Stimulated activated CD8-positive, alpha-beta memory T cell treated with anti-CD3 and anti-CD28 coated beads, Interleukin-7, amount 100 ng/mL, for 1 hour (primary cell): ENCODE data around the gene ZNF792.
A peak's percentile ranks its signal among the peaks of the same experiment; 100 is the strongest.
"Not testable (repeated sequence)": the region's sequence is repeated elsewhere in the genome, so short reads cannot be mapped to it uniquely, and the experiment has no call there.

ENCODE experiments used
- DNase-seq, 2 donors: peaks; one replicate each; pipeline ENCODE4 v3.0.0-alpha.2; 2020; ENCODE audit warnings: low read depth in 2 of 2

Gene ZNF792

GRCh38 chr19:34963573-34964406, at the start of gene ZNF792:
Gene ZNF792, minus strand, starts transcription at chr19:34964229. Its CDS starts 567 bp downstream, at chr19:34963662.
- no peak for DNase-seq

- DNase-seq: peak; percentile 65 to 69
These were observed 49.2 kb upstream of the ZNF792 start for GRCh38 chr19:35013041-35013819.

GRCh38 chr19:35011737-35012682, 48.0 kb upstream of the ZNF792 start:
- no peak for DNase-seq

GRCh38 chr19:35011091-35011689, 47.2 kb upstream of the ZNF792 start:
- no peak for DNase-seq

GRCh38 chr19:35009424-35010415, 45.7 kb upstream of the ZNF792 start:
- DNase-seq: no peak

- DNase-seq: no peak
These were observed 44.9 kb upstream of the ZNF792 start for GRCh38 chr19:35008891-35009341.

GRCh38 chr19:35007427-35007826, 43.4 kb upstream of the ZNF792 start:
- DNase-seq: not testable (repeated sequence)

GRCh38 chr19:35006999-35007365, 43.0 kb upstream of the ZNF792 start:
- no peak for DNase-seq

GRCh38 chr19:35006342-35006998, 42.4 kb upstream of the ZNF792 start:
- DNase-seq: no peak

- not testable (repeated sequence) for DNase-seq
These were observed 41.9 kb upstream of the ZNF792 start for GRCh38 chr19:35006007-35006341.

- no peak for DNase-seq
These were observed 41.4 kb upstream of the ZNF792 start for GRCh38 chr19:35005256-35005977.

- no peak for DNase-seq
These were observed 40.7 kb upstream of the ZNF792 start for GRCh38 chr19:35004517-35005255.

- DNase-seq: no peak
These were observed 38.1 kb upstream of the ZNF792 start for GRCh38 chr19:35002037-35002535.

GRCh38 chr19:35000647-35001501, 36.8 kb upstream of the ZNF792 start:
- DNase-seq: no peak

GRCh38 chr19:35000338-35000646, 36.3 kb upstream of the ZNF792 start:
- DNase-seq: no peak

GRCh38 chr19:34999498-35000337, 35.7 kb upstream of the ZNF792 start, which contains the start of gene GRAMD1A:
Gene GRAMD1A, plus strand, starts transcription at chr19:35000323. Its CDS starts 156 bp downstream, at chr19:35000479.
- DNase-seq: peak; percentile 39 to 51
